GM12865 (cell line): ENCODE results near the gene HSD17B3.
"Not testable (repeated sequence)": the region's sequence is repeated elsewhere in the genome, so short reads cannot be mapped to it uniquely, and the experiment has no call there.

ENCODE experiments used
- DNase-seq: peaks from one replicate; pipeline ENCODE4 v3.0.0; 2010; ENCODE audit warnings: low read depth
- H3K4me3 ChIP-seq: 2 replicates; pipeline ENCODE4 v1.5.1; 2011; ENCODE audit warnings: mild to moderate bottlenecking, low read depth, low read length, control low read depth
- TF ChIP-seq, protein P1 (sequence below): IDR thresholded peaks from 2 replicates; pipeline ENCODE4 v1.5.1; 2011; ENCODE audit warnings: low read length, control low read depth, low read depth, inconsistent platforms; ENCODE audit not compliant: insufficient read depth; ENCODE audit errors: missing control alignments

The HSD17B3 gene

DNA sequence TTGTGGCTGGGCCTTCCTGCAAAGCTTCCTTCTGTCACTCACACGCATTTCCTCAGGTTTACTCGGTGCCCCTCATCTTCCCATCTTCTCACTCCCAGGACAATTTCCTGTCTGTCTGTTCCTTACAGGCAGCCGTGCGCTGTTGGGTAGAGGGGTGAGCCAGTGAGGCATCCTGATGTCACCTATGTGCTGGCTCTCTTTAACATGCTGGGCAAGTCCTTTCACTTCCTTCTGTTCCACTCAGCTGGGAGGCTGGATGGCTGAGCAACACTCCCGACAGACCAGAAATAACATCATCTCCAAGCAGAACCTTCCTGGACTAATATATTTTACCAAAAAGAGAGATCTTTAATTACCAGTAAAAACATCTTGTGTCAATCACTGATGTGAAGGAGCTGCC, 103.0 kb downstream of the HSD17B3 start:
- DNase-seq = no peak
- no peak overlapping the region for H3K4me3 ChIP-seq
- TF ChIP-seq, protein P1, sequence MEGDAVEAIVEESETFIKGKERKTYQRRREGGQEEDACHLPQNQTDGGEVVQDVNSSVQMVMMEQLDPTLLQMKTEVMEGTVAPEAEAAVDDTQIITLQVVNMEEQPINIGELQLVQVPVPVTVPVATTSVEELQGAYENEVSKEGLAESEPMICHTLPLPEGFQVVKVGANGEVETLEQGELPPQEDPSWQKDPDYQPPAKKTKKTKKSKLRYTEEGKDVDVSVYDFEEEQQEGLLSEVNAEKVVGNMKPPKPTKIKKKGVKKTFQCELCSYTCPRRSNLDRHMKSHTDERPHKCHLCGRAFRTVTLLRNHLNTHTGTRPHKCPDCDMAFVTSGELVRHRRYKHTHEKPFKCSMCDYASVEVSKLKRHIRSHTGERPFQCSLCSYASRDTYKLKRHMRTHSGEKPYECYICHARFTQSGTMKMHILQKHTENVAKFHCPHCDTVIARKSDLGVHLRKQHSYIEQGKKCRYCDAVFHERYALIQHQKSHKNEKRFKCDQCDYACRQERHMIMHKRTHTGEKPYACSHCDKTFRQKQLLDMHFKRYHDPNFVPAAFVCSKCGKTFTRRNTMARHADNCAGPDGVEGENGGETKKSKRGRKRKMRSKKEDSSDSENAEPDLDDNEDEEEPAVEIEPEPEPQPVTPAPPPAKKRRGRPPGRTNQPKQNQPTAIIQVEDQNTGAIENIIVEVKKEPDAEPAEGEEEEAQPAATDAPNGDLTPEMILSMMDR = no peak

DNA sequence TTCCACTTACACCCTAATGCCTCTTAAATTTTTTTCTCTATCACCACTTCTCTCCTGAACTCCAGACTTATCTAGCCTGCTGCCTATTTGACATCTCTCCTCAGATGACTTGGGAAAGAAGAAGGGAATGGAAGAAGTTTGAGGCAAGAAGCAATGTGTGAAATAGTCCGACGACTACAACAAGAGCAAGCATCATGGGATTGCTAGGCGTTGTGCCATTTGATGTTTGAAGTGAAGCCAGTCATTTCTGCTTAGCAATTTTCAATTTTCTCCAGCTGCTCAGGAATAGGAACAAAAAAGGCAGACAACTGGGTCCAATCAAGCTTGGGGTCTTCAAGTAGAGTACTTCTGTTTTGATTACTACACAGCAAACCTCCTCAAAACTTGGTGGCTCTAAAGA, 106.4 kb downstream of the HSD17B3 start:
- TF ChIP-seq, protein P1 = no peak
- DNase-seq = no peak

DNA sequence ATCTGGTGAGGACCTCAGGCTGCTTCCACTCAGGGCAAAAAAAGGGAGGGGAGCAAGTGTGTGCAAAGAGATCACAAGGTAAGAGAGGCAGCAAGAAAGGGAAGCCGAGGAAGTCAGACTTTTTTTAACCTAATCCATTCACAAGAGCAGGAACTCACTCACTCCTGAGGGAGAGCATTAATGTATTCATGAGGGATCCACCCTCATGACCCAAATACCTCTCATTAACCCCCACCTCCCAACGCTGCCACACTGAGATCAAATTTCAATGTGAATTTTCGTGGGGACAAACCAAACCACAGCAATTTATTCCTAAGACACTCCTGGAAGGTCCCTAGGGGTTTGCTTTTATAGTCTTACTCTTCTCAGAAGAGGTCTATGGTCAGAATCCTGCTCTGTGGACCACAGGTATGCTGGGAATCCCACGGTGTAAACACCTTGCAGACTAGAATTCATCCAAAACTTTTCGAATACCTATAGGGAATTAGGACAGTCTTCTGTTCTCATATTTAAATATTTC, 108.7 kb downstream of the HSD17B3 start:
- H3K4me3 ChIP-seq = no peak overlapping the region
- DNase-seq = no peak
- TF ChIP-seq, protein P1 = no peak

More for the DNA sequence above, 106.4 kb downstream of the HSD17B3 start:
- no peak overlapping the region for H3K4me3 ChIP-seq

DNA sequence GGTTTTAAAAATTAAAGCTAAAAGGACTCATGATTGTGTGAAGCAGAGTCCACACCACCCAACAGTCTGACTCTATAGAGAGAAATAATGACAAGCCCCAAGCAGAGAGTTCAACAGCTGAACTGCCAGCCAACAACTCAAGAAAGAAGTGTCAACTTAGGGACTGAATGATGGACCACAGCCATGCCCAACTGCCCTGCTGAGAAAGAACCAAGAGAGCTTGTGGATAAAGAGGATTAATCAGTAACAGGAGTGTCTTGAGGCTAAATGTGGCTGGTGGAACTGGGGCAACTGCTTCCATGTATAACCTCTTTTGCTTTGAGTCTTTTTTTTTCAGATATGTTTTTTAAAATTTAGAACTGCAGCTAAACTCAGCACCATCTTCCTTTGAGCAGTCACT, 109.3 kb downstream of the HSD17B3 start:
- TF ChIP-seq, protein P1 = no peak

DNA sequence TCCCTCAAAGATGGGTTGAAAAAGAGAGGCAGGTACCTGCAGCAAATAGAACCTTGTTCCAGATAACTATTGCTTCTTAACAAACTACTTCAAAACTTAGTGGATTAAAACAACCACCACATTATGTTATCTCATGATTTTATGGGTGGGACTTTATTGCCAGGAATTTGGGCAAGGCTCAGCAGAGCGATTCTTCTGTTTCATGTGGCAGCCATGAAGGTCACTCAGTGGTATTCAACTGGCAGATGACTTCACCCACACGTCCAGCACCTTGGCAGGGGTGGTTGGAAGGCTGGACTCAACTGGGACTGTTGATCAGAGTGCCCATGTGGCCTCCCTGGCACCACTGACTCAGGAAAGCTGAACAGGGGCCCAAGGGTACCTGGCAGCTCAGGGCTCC, 112.0 kb downstream of the HSD17B3 start:
- TF ChIP-seq, protein P1 = no peak
- no peak overlapping the region for H3K4me3 ChIP-seq
- DNase-seq = no peak

More for the DNA sequence above, 109.3 kb downstream of the HSD17B3 start:
- DNase-seq = no peak
- H3K4me3 ChIP-seq = no peak overlapping the region

DNA sequence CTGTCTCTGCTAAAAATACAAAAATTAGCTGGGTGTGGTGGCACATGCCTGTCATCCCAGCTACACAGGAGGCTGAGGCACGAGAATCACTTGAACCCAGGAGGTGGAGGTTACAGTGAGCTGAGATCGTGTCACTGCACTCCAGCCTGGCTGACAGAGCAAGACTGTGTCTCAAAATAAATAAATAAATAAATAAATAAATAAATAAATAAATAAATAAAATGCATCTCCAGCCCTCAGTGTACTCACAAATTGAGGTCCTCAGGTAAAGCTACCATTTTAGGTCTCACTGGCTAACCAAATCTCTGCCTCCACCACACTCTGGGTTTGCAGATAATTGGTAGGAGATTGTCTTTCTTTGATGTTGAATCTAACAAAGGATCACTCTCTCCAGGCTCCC, 112.4 kb downstream of the HSD17B3 start:
- not testable (repeated sequence) for H3K4me3 ChIP-seq, DNase-seq

DNA sequence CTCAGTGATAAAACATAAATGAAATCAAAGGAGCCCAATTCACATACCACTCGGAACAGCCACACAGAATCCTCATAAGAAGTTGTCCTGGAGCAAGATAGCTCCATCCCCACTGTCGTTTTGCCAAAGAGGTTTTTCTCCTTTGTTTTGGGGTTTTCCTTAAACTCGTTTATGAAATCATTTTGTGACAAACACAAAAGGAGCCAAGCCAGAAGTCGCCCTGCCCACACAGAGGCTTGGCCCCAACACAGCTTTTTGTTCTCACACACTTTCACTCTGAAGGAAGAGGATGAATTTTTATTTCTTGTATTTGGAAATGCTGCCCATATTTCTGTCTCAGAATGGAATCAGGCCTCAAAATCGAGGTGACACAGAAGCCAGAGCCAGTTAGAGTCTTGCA, 113.4 kb downstream of the HSD17B3 start:
- H3K4me3 ChIP-seq = no peak overlapping the region
- no peak for DNase-seq
- TF ChIP-seq, protein P1 = no peak
